Globus pallidus (tissue), 1 donor: ENCODE results near the gene NUDT1.

ENCODE experiments used
- DNase-seq: peaks from one replicate; pipeline ENCODE4 v3.0.0-alpha.2; 2015; ENCODE audit warnings: low spot score

Gene NUDT1

GRCh38 chr7:2224491-2224928 lies 17.5 kb upstream of the NUDT1 start:
- DNase-seq = no peak

GRCh38 chr7:2224934-2225333 lies 17.1 kb upstream of the NUDT1 start:
- no peak for DNase-seq

- no peak for DNase-seq
Measured at GRCh38 chr7:2225336-2225735, 16.7 kb upstream of the NUDT1 start.

GRCh38 chr7:2225830-2226229 lies 16.2 kb upstream of the NUDT1 start:
- DNase-seq = no peak

- DNase-seq = no peak
Measured at GRCh38 chr7:2227699-2228098, 14.3 kb upstream of the NUDT1 start.

GRCh38 chr7:2228921-2229320 lies 13.1 kb upstream of the NUDT1 start:
- no peak for DNase-seq

- DNase-seq = no peak
Measured at GRCh38 chr7:2229467-2229866, 12.6 kb upstream of the NUDT1 start.

GRCh38 chr7:2230226-2230625 lies 11.8 kb upstream of the NUDT1 start:
- DNase-seq = no peak

GRCh38 chr7:2230882-2231281 lies 11.1 kb upstream of the NUDT1 start:
- DNase-seq = no peak

GRCh38 chr7:2231992-2232765 lies 9.8 kb upstream of the NUDT1 start:
- no peak for DNase-seq

- DNase-seq = peak; percentile 80
Measured at GRCh38 chr7:2232766-2233520, 9.1 kb upstream of the NUDT1 start, which contains the start of gene MAD1L1. MAD1L1 (minus strand) TSS chr7:2232945; CDS start chr7:2230133, 2,812 bp downstream.

GRCh38 chr7:2233926-2234325 lies 8.1 kb upstream of the NUDT1 start:
- DNase-seq = no peak

GRCh38 chr7:2237109-2237602 lies 4.9 kb upstream of the NUDT1 start:
- DNase-seq = peak; percentile 68

- DNase-seq = no peak
Measured at GRCh38 chr7:2239242-2239641, 2.8 kb upstream of the NUDT1 start.

- no peak for DNase-seq
Measured at GRCh38 chr7:2242541-2243429, 759 bp downstream of the NUDT1 start.

GRCh38 chr7:2243458-2243857 lies 1.4 kb downstream of the NUDT1 start:
- DNase-seq = no peak

- DNase-seq = no peak
Measured at GRCh38 chr7:2244404-2244995, 2.5 kb downstream of the NUDT1 start.

GRCh38 chr7:2245883-2246675 lies 4.1 kb downstream of the NUDT1 start:
- no peak for DNase-seq

- DNase-seq = no peak
Measured at GRCh38 chr7:2247141-2247995, 5.3 kb downstream of the NUDT1 start.
